A549 treated with AZD2906 at 1 μM for 4 hours (cell line): ENCODE results near the gene BICRA. TPM values are rescaled to one million over a fixed set of nuclear protein-coding genes. Genes with fewer than 3 reads are reported as not detected.

Experiments
- total RNA-seq: library from RNA; stranded (reverse); fragments of 200-300 nt; extraction: Qiagen RNA extraction; gene quantifications from 5 replicates; pipeline ENCODE4 v1.2.3, GENCODE V29; 2022

BICRA gene
- total RNA-seq: 15.1 to 16.7 TPM (median 16.0 TPM) in 5 replicates

DNA sequence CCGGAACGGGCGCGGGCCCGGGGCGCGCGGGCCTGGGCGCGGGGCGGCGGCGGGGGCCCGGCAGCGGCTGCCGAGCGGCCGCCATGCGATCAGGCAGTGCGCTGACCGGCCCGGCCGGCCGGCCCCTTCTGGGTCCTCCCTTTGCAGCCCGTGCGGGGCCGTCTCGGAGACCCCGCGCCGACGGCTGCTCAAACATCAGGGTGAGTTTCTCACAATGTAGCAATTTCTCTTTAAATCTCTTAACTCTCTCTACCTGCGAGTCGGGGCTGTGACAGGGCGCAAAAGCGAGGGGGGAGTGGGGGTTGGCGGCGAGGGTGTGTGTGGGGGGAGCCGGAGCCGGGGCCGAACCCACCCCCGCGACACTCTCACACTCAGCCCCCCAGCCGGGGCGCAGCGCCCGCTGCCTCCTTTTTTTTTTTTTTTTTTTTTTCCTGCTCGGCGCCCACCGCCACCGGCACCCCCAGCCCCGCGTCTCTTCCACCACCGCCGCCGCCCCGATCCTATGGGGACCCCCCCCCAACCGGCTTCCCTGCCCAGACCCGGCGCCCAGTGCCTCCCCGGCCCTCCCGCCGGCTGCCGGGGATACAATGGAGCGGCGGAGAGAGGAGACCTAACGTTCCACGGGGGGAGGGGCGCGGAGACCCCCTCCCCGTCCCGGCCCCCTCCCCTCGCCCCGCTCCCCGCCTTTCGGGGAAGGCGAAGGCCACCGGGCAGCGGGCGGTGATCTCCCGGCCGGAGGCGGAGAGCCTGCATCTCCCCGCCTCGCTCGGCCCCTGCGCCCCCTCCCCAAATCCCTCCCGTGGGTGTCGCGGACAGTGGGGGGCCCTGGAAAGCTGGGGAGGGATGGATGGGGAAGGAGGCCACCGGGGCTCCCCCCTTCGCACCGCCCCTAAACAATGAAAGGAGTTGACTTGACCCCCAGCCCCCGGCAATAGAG, at the start of gene BICRA:
Gene BICRA (plus strand): TSS at position 166 of the 937 bp plus-strand sequence. CDS start 64,441 bp downstream, outside the sequence.

GRCh38 chr19:47573071-47574026, 35.6 kb upstream of the BICRA start, which contains the start of gene ZNF541:
ZNF541 (minus strand) TSS chr19:47573148; CDS start chr19:47555856, 17,292 bp downstream.

DNA sequence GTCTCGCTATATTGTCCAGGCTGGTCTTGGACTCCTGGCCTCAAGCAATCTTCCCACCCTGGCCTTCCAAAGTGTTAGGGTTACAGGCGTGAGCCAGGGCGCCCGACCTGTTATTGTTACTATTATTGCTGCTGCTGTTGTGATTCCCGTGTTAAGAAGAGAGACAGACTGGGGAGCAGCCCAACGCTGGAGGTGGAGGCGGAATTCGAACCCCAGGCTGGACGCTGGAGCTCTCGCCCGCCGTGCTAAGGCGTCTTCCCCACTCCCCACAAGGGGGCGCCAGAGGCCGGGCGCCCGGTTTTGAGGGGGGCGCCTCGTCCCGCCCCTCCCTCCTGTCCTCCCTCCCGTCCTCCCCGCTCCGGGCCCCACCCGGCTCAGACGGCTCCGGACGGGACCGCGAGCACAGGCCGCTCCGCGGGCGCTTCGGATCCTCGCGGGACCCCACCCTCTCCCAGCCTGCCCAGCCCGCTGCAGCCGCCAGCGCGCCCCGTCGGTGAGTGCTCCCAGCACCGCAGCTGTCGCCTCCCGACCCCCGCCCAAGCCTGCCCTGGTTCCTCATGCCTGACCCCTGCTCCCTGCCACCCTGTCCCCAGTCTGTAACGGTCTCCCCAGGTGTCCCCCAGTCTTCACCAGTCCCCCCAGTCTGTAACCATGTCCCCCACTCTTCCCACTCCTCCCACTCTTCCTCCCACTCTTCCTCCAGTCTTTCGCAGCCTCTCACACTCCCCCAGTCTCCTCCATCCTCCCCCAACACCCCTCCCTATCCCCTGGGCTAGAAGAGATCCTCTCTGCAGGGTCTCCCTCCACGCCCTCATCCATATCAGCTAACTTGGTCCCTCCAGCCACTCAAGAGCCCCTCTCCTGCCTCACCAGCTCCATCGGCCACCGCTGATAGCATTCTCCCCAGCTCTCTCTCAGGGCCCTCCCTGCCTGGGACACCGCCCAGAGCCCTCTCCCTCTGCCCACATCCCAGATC, 104.4 kb downstream of the BICRA start, which contains the start of gene EHD2:
Gene EHD2 (plus strand): TSS at position 377 of the 976 bp plus-strand sequence. CDS start 3,191 bp downstream, outside the sequence.

GRCh38 chr19:47745010-47745901, 136.3 kb downstream of the BICRA start, which contains the start of gene NOP53:
NOP53 (plus strand) TSS chr19:47745546; CDS start chr19:47745560, 14 bp downstream.

Other genes starting within 250 kb of the BICRA start
- 30.9 to 42.1 TPM (median 40.5 TPM) in 5 replicates for gene MEIS3, start 189.6 kb upstream of the BICRA start, total RNA-seq
- gene SLC8A2, start 137.2 kb upstream of the BICRA start, total RNA-seq: 0.15 to 0.57 TPM (median 0.37 TPM) in 5 replicates
- 17.1 to 23.8 TPM (median 20.3 TPM) in 5 replicates for gene KPTN, start 124.9 kb upstream of the BICRA start, total RNA-seq
- gene NAPA, start 94.1 kb upstream of the BICRA start, total RNA-seq: 88.1 to 110 TPM (median 100 TPM) in 5 replicates
- 0.03 to 0.06 TPM (median 0.05 TPM) in 4 of 5 replicates, not detected in the other for gene ZNF541, start 36.0 kb upstream of the BICRA start, total RNA-seq
- gene EHD2, start 104.3 kb downstream of the BICRA start, total RNA-seq: 124 to 156 TPM (median 148 TPM) in 5 replicates
- 235 to 317 TPM (median 251 TPM) in 5 replicates for gene NOP53, start 136.4 kb downstream of the BICRA start, total RNA-seq
- 105 to 169 TPM (median 160 TPM) in 5 replicates for gene SELENOW, start 169.6 kb downstream of the BICRA start, total RNA-seq
- not detected in 5 replicates for gene TPRX1, start 195.4 kb downstream of the BICRA start, total RNA-seq
- not detected in 5 replicates for gene CRX, start 212.8 kb downstream of the BICRA start, total RNA-seq